ENCODE measurements around the gene ACAP1.

Gene ACAP1, protein sequence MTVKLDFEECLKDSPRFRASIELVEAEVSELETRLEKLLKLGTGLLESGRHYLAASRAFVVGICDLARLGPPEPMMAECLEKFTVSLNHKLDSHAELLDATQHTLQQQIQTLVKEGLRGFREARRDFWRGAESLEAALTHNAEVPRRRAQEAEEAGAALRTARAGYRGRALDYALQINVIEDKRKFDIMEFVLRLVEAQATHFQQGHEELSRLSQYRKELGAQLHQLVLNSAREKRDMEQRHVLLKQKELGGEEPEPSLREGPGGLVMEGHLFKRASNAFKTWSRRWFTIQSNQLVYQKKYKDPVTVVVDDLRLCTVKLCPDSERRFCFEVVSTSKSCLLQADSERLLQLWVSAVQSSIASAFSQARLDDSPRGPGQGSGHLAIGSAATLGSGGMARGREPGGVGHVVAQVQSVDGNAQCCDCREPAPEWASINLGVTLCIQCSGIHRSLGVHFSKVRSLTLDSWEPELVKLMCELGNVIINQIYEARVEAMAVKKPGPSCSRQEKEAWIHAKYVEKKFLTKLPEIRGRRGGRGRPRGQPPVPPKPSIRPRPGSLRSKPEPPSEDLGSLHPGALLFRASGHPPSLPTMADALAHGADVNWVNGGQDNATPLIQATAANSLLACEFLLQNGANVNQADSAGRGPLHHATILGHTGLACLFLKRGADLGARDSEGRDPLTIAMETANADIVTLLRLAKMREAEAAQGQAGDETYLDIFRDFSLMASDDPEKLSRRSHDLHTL

DNA sequence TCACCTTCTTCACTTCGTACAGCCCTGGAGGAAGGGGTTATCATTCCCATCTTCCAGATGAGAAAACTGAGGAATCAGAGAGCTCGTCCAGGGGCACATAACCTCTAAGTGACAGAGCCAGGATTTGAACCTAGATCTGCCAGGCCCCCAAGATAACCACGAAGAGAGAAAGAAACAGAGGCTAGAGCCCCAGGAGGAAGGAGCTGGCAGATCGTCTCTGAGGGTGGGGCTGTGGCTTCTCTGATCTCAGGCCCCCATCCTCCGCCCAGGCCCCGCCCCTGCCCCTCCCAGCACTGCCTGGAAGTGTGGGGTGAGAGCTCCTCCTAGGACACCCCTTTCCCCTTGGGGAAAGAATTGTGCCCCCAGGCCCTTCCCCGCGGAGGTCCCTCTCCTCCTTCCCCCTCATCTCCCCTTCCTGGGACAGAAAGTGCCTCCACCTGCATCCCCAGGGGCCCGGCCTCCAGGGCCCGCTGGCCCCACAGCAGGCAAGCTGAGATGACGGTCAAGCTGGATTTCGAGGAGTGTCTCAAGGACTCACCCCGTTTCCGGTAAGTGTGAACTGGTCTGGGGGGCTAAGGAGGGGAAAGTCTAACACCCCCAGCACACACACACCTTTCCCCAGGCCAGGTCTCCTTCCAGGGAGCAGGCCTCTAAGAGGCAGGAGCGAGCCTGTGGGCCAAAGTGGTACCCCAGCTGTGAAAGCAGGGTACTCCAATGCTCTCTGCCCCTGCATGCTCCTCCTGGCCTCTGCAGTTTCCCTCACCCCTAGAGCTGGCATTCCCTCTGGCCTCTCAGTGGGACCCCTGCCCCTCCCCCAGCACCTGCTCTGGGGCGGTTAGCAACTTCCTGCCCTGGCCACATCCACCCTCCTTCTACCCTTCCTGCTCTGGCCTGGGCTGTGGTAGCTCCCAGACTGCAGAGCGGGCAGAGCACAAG, at the start of gene ACAP1:
TSS of gene ACAP1 (plus strand) at position 290 of the 936 bp plus-strand sequence. CDS start at position 496, 206 bp downstream.
- in situ Hi-C loops (cut with HindIII; ENCODE audit: low sequenced_read_pairs), result no loop called here

DNA sequence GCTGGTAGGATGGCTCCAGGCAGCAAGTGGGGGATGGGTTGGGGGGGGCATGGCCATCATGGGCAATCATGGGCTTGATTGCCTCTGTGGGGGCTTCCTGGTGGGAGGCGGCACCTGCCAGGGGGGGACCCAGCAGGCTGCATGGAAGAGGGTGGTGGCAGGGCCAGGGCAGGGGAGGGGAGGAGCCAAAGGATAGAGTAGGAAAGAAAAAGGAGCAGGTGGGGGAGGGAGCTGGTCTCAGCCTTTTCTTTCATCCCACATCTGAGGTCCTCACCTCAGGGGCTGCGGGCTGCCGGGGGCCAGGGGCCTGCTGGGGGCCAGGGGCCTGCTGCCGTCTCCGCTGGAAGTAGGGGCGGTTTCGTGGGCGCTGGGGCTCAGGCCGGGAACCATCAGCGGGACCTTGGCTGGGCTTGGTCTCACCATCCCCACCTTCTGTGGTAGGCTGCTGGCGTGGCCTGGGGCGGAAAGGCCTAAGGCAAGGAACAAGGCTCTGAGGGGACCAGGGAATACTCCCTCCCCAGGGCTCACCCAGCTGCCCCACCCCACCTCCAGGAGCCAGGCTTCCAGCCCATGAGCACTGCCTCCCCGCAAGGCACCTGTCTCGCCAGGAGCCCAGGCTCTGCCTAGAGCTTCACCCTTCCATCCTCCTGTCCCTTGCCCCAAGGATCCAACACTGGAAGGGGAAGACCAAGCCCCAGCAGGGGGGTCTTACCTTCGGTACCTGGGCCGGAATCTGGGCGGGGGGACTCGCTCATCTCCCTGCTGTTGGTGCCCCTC, 46.9 kb upstream of the ACAP1 start:
- in situ Hi-C loops (cut with HindIII; ENCODE audit: low sequenced_read_pairs), result no loop called here

DNA sequence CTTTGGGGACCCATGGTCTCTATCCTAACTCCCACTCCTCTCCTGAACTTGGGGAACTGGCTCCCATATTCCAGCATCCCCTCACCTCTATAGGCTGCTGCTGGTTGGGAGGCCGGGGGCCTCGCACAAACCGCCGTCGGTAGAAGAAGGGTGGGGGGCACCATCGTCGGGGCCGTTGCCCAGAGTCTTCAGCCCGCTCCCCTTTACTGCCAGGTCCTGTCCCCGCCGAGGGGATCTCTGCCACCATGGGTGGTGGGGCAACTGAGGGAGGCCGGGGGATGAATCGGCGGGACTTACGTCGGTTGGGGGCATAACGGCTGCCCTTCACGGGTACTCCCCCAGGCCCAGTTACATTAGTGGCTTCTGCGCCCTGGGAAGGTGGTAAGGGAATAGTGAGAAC, 46.2 kb upstream of the ACAP1 start:
- in situ Hi-C loops (cut with HindIII; ENCODE audit: low sequenced_read_pairs), result no loop called here

DNA sequence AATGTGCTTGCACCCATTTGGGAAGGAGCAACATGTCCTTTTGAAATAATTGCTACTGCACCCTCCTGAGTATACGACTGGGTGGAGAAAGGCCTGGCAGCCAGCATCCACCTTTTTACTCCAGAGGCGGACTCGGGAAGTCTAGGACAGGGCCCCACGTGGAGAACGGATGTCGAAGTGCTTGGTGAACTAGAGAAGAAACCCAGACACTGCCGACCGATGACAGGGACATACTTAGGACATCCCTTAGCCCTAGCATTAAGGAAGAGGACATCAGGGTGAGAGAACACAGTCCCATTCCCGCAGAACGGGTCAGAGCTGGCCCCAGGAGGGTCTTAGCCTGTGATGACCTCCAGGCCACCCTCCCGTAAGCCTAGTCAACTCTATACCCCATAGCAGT, 45.6 kb upstream of the ACAP1 start:
- in situ Hi-C loops (cut with HindIII; ENCODE audit: low sequenced_read_pairs), result no loop called here

DNA sequence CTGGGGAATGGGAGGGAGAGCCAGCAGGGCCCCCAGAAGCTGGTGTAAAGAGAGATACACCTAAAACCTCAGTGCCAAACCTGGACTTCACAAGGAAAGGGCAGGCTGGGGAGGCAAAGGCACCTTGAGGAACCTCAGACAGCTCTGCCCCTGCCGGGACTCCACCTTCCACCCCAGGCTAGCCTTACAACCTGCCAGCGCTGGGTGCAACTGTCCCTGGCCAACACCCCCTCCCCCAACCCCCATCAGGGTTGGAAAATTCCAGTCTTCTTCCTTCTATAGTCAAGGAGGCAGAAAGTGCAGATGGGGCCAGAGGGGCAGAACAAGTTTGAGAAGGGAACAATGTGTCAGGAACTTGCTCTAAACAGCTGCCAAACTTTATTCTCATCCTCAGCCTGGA, 44.1 kb upstream of the ACAP1 start:
- in situ Hi-C loops (cut with HindIII; ENCODE audit: low sequenced_read_pairs), result no loop called here

DNA sequence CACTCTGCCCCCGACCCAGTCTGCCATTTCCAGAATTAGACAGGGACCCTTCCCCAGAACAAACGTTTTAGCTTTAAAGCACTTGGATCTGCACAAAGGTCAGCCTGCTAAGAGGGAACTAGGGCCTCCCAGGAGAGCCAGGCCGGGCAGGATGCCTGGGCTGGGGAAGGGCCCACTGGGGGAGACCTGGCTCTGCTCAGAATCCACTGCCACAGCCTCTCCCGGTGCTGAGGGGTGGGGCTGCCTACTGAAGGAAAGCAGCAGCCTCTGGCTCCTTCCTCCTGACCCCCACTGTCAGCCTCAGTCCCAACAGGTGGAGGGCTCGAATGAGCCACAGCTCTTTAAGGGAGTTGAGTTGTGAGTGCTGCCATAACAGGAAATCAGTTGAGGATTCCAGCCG, 43.6 kb upstream of the ACAP1 start:
- in situ Hi-C loops (cut with HindIII; ENCODE audit: low sequenced_read_pairs), result no loop called here

DNA sequence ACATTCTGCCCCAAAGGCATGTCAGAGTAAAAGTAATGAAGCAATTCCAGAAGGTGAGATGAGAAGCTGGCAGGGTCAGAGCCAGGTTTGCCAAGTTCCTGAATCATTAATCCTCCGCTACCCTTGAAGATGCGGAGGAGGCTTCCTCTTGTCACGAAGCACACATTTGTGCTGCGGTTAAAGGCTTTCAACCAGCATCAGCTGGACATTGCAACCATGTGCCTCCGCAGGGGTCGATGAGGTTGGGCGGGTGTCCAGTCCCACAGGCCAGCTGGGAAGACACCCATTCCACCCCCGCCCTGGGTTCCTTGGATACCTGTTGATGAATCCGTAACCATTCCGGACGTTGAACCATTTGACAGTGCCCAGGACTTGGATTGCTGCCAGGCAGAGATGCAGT, 43.2 kb upstream of the ACAP1 start:
- in situ Hi-C loops (cut with HindIII; ENCODE audit: low sequenced_read_pairs), result no loop called here

DNA sequence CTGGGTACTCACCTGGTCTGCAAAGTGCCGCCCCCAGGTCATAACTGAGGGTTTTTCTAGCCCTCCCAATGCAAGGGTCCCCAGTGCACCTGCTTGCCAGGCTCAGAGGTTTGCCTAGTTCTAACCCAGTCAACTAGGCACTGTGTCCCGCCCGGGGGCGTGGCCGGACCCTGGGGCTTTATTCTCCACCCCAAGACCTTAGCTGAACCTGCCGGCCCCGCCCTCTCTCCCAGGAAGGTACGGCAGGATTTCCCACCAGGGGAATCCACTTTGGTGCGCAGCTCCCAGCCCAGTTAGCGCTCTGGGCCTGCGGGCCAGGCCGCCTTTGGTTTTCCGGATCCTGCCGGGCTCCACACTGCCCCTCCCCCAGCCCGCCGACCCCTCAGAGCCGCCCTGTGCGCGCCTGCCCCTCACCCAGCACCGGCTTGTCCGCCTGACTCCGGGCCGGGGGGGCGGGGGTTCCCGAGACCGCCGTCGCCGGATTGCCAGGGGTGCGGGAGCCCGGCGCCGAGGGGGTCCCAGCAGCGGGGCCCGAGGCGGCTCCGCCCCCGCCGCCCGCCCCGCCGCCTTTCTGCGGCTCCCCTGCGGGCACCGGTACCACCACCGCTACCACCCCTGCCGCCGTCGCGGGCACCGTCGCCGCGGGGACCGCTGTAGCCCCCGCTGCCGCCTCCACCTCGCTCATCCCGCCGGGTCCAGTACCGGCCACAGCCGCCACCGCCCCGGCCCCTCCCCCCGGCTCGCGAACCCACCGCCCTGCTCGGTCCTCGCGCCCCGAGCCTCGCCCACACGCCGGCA, 42.3 kb upstream of the ACAP1 start:
- in situ Hi-C loops (cut with HindIII; ENCODE audit: low sequenced_read_pairs), result no loop called here

DNA sequence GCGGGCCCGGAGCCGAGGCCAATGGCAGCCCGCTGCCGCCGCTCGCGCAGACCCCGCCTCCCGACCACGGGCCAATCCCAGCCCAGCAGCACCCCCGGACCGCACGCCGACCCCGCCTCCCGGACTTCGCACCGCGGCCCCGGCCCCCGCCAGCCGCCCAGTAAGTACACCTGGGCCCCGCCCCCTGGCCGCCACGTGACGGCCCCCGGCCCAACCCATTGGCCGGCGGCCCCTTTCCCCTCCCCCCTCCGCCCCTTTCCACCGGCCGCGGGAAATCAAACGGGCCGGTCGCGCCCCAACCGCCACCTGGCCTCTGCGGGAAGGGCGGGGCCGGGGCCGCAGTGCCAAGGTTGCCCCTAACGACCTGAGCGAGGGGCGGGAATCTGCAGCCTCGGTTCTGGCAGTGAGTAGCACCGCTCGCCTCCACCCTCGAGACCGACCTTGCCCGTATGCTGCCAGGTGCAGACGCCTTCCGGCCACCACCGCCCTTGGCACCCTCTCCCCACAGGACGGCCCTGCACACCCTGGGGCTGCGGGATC, 41.6 kb upstream of the ACAP1 start, which contains the start of gene YBX2:
TSS of gene YBX2 (minus strand) at position 26 of the 540 bp plus-strand sequence. CDS start 139 bp downstream, outside the sequence.
- in situ Hi-C loops (cut with HindIII; ENCODE audit: low sequenced_read_pairs), result no loop called here

DNA sequence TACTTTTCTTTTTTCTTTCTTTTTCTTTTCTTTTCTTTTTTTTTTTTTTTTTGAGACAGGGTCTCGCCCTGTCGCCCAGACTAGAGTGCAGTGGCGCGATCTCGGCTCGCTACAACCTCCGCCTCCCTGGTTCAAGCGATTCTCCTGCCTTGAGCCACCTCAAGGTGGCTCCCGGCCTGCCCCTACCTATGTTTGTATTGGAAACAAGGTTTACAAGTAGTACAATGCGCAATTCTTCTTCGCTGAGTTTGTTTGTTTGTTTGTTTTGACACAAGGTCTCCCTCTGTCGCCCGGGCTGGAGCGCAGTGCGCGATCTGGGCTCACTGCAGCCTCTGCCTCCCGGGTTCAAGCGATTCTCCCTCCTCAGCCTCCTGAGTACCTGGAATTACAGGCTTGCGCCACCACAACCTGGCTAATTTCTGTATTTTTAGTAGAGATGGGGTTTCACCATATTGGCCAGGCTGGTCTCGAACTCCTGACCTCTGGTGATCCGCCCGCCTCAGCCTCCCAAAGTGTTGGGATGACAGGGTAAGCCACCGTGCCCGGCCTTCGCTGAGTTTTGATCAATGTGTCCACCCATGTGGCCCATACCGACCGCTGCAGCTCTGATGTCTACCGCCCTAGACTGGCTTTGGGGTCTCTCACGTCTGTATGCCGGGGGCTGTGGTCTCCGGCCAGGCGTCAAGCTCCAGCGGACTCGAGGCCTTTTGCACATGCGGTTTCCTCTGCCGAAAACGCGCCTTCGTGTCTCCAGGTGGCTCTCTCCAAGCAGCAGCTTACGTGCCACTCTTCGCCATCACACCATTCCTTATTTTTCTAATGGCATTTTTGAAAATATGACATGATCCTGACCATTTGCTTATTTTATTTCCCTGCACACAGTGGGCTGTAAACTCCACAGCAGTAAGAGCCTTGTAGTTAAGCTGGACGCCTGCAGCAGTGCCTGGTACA, 40.8 kb upstream of the ACAP1 start:
- in situ Hi-C loops (cut with HindIII; ENCODE audit: low sequenced_read_pairs), result no loop called here

DNA sequence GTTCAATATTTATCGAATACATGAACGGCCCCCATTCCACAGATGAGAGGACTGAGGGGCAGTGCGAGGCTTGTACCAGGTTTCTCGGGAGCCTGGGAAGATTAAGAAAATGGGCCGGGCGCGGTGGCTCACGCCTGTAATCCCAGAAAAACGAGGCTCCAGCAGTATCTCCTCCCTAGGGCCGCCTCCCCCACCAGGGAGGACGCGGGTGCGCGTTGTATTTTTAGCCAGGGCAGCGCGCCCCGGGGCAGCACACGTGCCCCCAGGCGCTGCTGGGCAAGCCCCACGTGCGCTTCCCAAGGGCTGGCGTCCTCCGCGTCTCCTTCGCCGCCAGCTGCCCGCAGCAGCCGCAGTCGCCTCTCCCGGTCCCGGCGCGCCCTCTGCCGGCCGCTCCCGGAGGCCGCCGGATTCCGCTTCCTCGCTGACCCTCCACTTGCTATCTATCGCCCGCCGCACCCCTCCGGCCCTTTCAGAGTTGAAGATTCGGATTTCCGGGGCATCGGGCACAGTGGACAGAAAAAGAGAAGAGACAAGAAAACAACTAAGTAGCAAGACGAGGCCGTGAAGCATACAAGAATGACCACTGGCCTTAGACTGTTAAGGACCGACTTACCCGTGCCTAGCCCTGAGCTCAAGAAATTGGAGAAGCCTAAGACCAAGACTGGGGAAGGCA, 40.0 kb upstream of the ACAP1 start:
- in situ Hi-C loops (cut with HindIII; ENCODE audit: low sequenced_read_pairs), result no loop called here

DNA sequence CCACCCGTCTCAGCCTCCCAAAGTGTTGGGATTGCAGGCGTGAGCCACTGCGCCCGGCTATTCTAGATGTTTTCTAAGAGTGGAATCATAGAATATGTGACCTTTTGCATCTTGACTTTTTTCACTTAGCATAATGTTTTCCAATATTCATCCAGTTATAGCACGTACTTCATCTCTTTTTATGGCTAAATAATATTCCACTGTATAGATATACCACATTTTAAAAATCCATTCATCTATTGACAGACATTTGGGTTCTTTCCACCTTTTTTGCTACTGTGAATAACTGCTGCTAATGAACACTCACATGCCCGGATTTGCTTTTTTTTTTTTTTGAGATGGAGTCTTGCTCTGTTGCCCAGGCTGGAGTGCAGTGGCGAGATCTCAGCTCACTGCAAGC, 32.1 kb upstream of the ACAP1 start:
- in situ Hi-C loops (cut with HindIII; ENCODE audit: low sequenced_read_pairs), result no loop called here

DNA sequence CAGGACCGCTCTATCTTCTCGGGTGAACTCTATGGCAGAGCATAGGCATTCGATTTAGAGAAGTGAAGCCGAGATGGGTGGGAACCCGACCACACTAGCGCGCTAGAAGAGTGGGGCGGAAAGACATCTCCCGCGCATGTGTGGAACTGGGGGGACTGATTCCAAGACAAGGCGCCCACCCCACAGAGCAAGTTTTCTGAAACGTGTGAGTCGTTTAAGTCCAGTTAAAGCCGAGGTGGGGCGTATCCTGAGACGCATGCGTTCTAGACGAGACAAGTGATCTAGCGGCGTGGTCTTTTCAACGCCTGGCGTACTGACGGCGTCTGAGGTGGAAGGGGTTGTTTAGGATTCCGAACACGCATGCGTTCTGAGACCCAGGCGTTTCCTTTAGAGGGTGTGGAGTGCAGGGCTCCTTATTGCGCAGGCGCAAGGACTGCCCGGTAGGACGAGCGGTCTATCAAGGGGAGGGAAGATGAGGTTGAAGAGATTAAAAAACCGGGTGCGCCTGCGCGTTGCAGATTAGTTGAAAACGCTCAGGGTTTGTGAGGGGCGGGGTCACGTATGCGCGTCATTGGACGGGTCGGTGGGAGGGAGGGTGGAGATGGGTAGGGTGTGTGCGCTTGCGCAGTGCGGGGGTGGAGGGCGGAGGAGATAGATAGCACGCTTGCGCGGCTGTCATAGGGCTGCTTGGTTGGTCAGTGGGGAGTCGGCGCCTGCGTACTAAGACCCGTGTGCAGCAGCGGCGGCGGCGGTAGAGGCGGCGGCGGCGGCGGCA, 29.2 kb upstream of the ACAP1 start, which contains the start of gene EIF5A:
TSS of gene EIF5A (plus strand) at position 718 of the 775 bp plus-strand sequence. CDS start 2,008 bp downstream, outside the sequence.
- in situ Hi-C loops (cut with HindIII; ENCODE audit: low sequenced_read_pairs), result no loop called here

DNA sequence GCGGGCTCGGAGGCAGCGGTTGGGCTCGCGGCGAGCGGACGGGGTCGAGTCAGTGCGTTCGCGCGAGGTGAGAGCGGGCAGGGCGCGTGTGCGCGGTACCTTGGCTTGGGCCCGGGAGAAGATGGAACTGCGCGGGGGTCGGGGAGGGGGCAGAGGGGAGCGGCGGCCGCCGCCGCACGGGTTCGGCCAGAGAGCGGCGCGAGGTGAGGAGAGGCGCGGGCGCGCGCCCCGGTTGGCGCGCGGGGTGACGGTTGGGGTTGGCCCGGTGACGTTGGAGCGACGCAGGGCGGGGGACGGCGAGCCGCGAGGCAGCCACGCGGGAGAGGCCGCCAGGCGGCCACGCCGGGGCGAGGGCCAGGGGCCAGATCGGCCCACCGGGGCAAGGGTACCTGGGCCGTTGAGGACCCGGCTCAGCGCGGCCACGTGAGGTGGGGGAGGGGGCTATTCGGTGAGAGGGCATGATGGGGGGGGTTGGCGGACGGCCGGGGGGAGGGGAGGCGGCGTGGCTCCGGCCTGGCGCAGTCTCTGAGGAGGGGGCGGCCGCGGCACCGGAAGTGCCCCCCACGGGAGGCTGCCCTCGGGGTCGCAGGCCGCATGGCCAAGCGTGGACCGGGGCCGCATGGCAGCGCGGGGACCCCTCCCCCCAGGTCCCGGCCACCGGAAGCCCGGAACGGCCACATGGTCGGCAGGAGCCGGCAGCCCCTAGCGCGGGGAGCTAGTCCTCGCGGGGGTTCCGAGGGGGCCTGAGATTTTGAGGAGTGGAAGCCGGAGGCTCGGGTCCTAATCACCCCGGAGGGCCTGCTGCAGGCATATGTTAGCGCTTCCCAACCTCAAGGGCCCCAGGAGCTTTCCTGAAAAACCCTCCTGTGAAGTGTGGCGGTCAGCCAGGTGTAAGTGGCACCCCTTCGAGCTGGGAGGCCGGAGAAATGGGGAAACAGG, 28.4 kb upstream of the ACAP1 start:
- in situ Hi-C loops (cut with HindIII; ENCODE audit: low sequenced_read_pairs), result no loop called here

DNA sequence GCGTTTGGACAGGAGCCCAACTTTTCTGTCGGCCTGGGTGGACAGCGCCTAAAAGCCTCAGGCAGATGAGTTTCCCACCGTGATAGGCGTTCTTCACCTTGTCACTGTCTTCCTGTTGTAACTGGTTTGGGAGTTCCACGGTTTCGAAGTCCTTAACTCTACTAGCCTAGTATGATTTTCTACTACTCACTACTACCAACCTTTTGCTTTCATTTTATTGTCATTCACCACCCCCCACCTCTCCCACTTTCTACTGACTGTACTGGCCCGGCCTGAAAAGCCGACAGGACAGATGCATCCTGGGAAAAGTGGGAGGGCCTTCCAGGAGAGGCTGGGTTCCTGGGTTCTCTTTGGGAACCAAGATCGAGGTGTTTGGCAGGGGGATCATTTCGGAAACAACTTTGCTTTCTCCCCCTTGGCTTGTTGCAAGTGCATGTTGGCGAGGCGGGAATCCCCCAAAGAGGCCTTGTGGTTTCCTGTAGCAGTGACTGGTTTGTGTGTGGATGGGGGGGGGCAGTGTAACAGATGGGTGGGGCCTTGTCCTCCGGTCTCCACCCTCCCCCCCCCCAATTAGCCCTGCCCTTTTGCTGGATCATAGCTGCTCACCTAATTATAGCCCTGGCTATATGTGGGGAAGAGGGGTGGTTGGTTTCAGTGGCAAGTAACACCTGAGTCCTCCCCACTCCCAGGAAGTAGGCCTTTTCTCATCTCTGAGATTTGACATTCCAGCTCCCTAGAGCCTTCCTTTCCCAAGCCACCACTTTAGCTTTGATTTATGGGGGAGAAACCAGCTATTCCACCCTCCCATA, 27.5 kb upstream of the ACAP1 start:
- in situ Hi-C loops (cut with HindIII; ENCODE audit: low sequenced_read_pairs), result no loop called here
